ENCODE results near the gene HDGF. TPM values are rescaled to one million over a fixed set of nuclear protein-coding genes. Genes with fewer than 3 reads are reported as not detected.

Gene HDGF
- 308 and 310 TPM in 2 replicates for total RNA-seq (2021)
- long read RNA-seq, transcript HDGF-202 (6 exons, 960 nt) = minor isoform, 31 of 156 reads
- long read RNA-seq, transcript HDGF-201 (6 exons, 2,380 nt) = major isoform, 55 of 156 reads
- long read RNA-seq, transcript HDGF-203 (6 exons, 2,171 nt) = minor isoform, 18 of 156 reads
- long read RNA-seq, partial matches to known transcripts = 18 of 156 reads
- long read RNA-seq, other reads (novel, unspliced or antisense) = 30 of 156 reads

GRCh38 chr1:156751451-156751756 is at the start of gene HDGF:
TSS of gene HDGF (minus strand) at chr1:156751675. CDS start at chr1:156751429, 246 bp downstream.
- no CpG with 5 or more reads among the region's 48 CpGs for WGBS (ENCODE audit: extremely low coverage, insufficient read length, low lambda C conversion rate)
- Mint-ChIP-seq H3K9me3 (no peaks in the 10 kb centered on the region), H3K27ac (peak within 1 kb of the TSS; percentile 90 to 99 (median 96)), H3K4me1 (peaks cover 41 to 44% of the 10 kb centered on the region in 2 experiments), H3K27me3 (ENCODE audit: low read depth) (no peaks in the 10 kb centered on the region), H3K4me3 (peak within 1 kb of the TSS; percentile 91 to 96), H3K36me3 (ENCODE audit: insufficient read depth in 1 of 3, low read depth in 3 of 3) (peaks cover 0 to 10% (median 10%) of the 10 kb centered on the region in 3 experiments; a peak in 3 of 7 replicates)
- Histone ChIP-seq H3K14ac (ENCODE audit: insufficient read depth, low read length) (peak within 1 kb of the TSS; percentile 99), H3K56ac (ENCODE audit: insufficient read length, low read depth, low read length) (no peak within 1 kb of the TSS), H2BK20ac (ENCODE audit: low read depth, low read length, poor library complexity, severe bottlenecking) (no peak within 1 kb of the TSS), H4K91ac (ENCODE audit: insufficient read length, low read depth, low read length) (peak within 1 kb of the TSS; percentile 11), H2BK120ac (ENCODE audit: low read depth, low read length, poor library complexity, severe bottlenecking) (peak within 1 kb of the TSS; percentile 51), H3K23me2 (ENCODE audit: insufficient read length, low read depth, low read length, poor library complexity, severe bottlenecking) (peaks cover 20% of the 10 kb centered on the region), H4K20me1 (ENCODE audit: control insufficient read depth, insufficient read depth, insufficient read length) (no peaks in the 10 kb centered on the region), H3K27ac (ENCODE audit: insufficient read length, low read depth, low read length) (peak within 1 kb of the TSS; percentile 50), H3K79me1 (ENCODE audit: insufficient read depth, low read depth, low read length, poor library complexity, severe bottlenecking) (no peaks in the 10 kb centered on the region), H3K4me1 (ENCODE audit: insufficient read depth, low read length) (peaks cover 19% of the 10 kb centered on the region; the same call in 1 of the 2 replicates), H2BK12ac (ENCODE audit: insufficient read length, low read depth, low read length) (no peak within 1 kb of the TSS), H2AK5ac (ENCODE audit: insufficient read length, low read length) (no peak within 1 kb of the TSS), H3K4me2 (ENCODE audit: insufficient read depth, insufficient read length, low read length) (peak within 1 kb of the TSS; percentile 73), H3K27me3 (ENCODE audit: insufficient read depth, low read length) (no peaks in the 10 kb centered on the region), H3K9me3 (ENCODE audit: control insufficient read depth, low read depth, low read length) (no peaks in the 10 kb centered on the region), H3T11ph (ENCODE audit: low read length) (no peak within 1 kb of the TSS), H3K23ac (ENCODE audit: insufficient read length, low read depth, low read length) (no peak within 1 kb of the TSS), H2BK15ac (ENCODE audit: low read depth, low read length) (no peak within 1 kb of the TSS; the same call in 1 of the 2 replicates), H4K5ac (ENCODE audit: insufficient read length, low read depth, low read length) (peak within 1 kb of the TSS; percentile 69), H3K9ac (ENCODE audit: extremely low read depth, insufficient read length, low read length) (peak within 1 kb of the TSS; percentile 96), H4K8ac (replicated peaks; ENCODE audit: insufficient read length, low read depth, low read length) (no peak within 1 kb of the TSS), H3K4ac (ENCODE audit: low read depth, low read length) (no peak within 1 kb of the TSS; the same call in 1 of the 2 replicates), H2AFZ (ENCODE audit: low read length) (no peak within 1 kb of the TSS), H3K79me2 (ENCODE audit: insufficient read depth, low read length) (peaks cover 22% of the 10 kb centered on the region; the same call in 1 of the 2 replicates), H2BK5ac (ENCODE audit: insufficient read length, low read length) (peak within 1 kb of the TSS; percentile 11), H3K18ac (ENCODE audit: insufficient read length, low read depth, low read length) (peak within 1 kb of the TSS; percentile 97)
- TF ChIP-seq CTCF (conservative IDR thresholded peaks at IDR 0.05) = no peak
- DNase-seq = no peak
